ENCODE measurements around the gene NXF1. TPM values are rescaled to one million over a fixed set of nuclear protein-coding genes. Genes with fewer than 3 reads are reported as not detected.
"Not testable (repeated sequence)": the region's sequence is repeated elsewhere in the genome, so short reads cannot be mapped to it uniquely, and the experiment has no call there.

NXF1 gene
- total RNA-seq, 1 donor from 2014 or later, result 42.7 TPM

DNA sequence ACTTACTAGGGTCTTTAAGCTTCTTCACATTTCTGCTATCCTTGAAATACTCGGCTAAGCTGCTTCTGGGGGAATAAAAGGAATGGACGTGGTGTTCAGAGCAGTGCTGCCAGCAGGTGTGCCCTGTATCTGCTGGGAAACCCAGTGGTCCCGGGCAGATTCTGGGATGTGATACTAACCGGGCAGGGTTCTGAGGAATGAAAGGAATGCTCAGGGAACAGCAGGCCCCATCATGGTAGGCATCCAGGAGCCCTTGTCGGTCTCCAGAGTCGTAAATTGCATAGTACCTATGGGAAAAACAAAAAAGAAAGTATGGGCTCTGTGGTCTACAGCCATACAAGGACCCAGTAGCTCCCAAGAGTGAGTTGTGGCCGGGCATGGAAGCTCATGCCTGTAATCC, 9.0 kb downstream of the NXF1 start:
- intact Hi-C loops (cut with DNase I), result no loop called here
- no peak for ATAC-seq
- no peak for DNase-seq (ENCODE audit: missing footprints)

DNA sequence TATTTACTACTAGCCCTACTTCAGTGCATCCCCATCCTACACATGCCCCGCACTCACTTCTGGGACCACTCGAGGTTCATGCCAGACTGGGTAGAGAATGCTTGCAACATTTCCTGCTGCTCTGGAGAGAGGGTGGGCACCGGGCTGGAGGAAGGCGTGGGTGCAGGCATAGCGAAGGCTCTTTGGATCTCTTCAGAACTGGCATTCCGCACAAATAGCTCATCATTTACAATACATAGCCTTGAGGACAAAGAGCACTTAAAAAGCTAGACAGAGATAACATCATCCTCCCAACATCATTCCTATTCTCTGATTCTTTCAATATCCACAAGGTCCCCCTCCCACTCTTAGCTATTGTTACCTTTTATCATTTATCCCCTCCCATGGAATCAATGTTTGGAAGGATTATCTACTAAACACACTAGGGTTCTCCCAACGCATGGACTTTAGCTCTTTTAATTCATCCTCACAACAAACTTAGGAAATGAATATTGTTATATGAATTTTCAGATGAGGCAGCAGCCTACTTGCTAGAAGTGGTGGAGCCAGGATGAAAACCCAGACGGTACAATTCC, 11.0 kb downstream of the NXF1 start:
- no peak for DNase-seq (ENCODE audit: missing footprints)
- ATAC-seq, result no peak
- intact Hi-C loops (cut with DNase I), result no loop called here

- intact Hi-C loops (cut with DNase I), result no loop called here
- DNase-seq (ENCODE audit: missing footprints) (peak; percentile 71), ATAC-seq (peak; percentile 32)
Measured at GRCh38 chr11:62792202-62792575, 13.1 kb downstream of the NXF1 start.

GRCh38 chr11:62791501-62792201, 13.6 kb downstream of the NXF1 start, which contains the start of gene TMEM223:
Gene TMEM223, minus strand, starts transcription at chr11:62792006. Its CDS starts 12 bp downstream, at chr11:62791994.
- intact Hi-C loops (cut with DNase I), result no loop called here

DNA sequence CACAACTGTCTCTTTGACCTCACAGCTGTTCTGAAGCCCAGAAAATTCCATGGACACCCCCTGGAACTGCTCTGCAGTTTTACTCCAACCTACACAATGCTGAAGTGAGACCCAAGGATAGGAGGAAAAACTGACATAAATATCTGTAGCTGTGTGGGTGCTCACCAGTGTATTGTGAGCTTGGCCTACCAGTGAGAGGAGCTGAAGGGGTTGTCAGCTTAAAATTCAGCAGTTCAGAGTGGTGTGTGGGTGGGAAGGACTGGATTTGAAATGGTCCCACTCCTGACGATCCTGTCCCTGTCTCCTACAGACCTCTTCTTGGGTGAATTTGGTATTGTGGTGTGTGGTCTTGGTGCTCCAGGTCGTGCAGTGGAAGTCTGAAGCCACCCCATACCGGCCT, 15.7 kb downstream of the NXF1 start:
- ATAC-seq, result no peak
- intact Hi-C loops (cut with DNase I), result loop anchor here (5.0 kb wide), 1 partner anchor 43 kb away; the partner anchor contains the start of genes STX5 and TEX54
- DNase-seq (ENCODE audit: missing footprints), result no peak

More at GRCh38 chr11:62791501-62792201, 13.6 kb downstream of the NXF1 start, which contains the start of gene TMEM223:
- peak; percentile 89 for ATAC-seq
- peak; percentile 95 for DNase-seq (ENCODE audit: missing footprints)

DNA sequence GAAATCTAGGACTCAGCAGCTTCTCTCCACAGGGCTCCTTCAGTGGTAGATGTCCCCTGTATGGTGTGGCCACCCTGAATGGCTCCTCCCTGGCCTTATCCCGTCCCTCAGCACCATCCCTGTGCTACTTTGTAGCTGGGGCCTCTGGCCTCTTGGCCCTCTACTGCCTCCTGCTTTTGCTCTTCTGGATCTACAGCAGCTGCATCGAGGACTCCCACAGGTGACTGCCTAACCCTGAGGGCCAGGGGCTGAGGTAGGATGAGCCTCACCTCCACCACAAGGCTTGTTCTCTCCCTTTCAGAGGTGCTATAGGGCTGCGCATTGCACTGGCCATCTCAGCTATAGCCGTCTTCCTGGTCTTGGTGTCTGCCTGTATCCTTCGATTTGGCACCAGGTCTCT, 16.2 kb downstream of the NXF1 start:
- DNase-seq (ENCODE audit: missing footprints) (no peak), ATAC-seq (no peak)
- intact Hi-C loops (cut with DNase I), result loop anchor here (5.0 kb wide), 1 partner anchor 43 kb away; the partner anchor contains the start of genes STX5 and TEX54

GRCh38 chr11:62787005-62787759, 18.1 kb downstream of the NXF1 start, which contains the start of gene TMEM179B:
Gene TMEM179B, plus strand, starts transcription at chr11:62787402. Its CDS starts 30 bp downstream, at chr11:62787432.
- DNase-seq (ENCODE audit: missing footprints), result peak; percentile 99
- intact Hi-C loops (cut with DNase I), result loop anchor here (2.0 to 5.0 kb wide), 4 partner anchors 45 to 78 kb away; partner anchors contain the start of genes STX5, TEX54 and TTC9C
- ATAC-seq, result peak; percentile 88

GRCh38 chr11:62786318-62787004, 18.8 kb downstream of the NXF1 start:
- peak; percentile 95 for DNase-seq (ENCODE audit: missing footprints)
- ATAC-seq, result peak; percentile 87
- intact Hi-C loops (cut with DNase I), result loop anchor here (1.0 to 5.0 kb wide), 6 partner anchors 15 to 78 kb away; partner anchors contain the start of genes STX5, TAF6L, TEX54 and TTC9C

- ATAC-seq (no peak), DNase-seq (ENCODE audit: missing footprints) (no peak)
- intact Hi-C loops (cut with DNase I), result no loop called here
Measured at GRCh38 chr11:62782753-62783152, 22.5 kb downstream of the NXF1 start.

DNA sequence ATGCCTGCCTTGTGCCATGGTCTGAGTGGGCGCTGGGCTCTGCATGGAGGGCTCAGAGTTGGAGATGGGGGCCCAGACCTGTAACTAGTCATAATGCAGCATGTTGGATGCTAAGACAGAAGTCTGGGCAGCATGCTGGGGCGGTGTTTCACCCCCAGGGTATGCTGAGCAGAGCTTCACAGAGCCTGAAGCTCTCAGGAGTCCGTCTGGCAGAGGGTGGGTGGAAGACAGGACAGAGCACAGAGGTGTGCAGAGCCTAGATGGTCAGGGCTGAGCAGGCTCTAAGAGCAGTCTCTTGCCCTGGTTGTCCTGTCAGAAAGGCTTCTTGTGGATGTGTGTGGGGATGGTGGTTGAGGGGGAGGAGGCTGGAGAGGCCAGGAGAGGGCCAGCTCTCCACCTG, 26.8 kb downstream of the NXF1 start:
- ATAC-seq (no peak), DNase-seq (ENCODE audit: missing footprints) (no peak)
- intact Hi-C loops (cut with DNase I), result no loop called here

- no peak for ATAC-seq
- intact Hi-C loops (cut with DNase I), result no loop called here
- DNase-seq (ENCODE audit: missing footprints), result no peak
Measured at GRCh38 chr11:62777389-62777788, 27.9 kb downstream of the NXF1 start.

GRCh38 chr11:62775646-62776045, 29.6 kb downstream of the NXF1 start:
- DNase-seq (ENCODE audit: missing footprints) (no peak), ATAC-seq (no peak)
- intact Hi-C loops (cut with DNase I), result no loop called here

DNA sequence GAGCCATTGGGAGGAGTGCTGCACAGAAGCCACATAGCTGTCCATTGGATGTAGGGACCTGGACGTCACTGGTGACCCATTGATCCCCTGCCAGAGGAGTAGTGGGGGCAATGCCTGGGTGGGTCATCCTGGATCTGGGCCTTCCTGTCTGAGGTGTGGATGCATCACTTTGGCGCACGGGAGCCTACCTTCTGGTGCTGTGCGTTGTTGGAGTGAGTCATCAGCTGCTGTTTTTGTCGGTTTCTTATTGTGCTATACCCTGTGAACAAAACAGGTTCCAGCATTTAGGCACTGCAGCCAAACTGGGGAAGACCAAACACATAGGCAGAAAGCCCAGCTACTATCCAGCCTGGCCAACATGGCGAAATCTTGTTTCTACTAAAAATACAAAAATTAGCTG, 30.8 kb downstream of the NXF1 start:
- no peak for DNase-seq (ENCODE audit: missing footprints)
- intact Hi-C loops (cut with DNase I), result no loop called here
- no peak for ATAC-seq

- ATAC-seq (peak; percentile 98), DNase-seq (ENCODE audit: missing footprints) (peak; percentile 99)
- intact Hi-C loops (cut with DNase I), result loop anchor here (1.0 kb wide), 1 partner anchor 15 kb away; no protein-coding TSS in a partner anchor
Measured at GRCh38 chr11:62771144-62772021, 33.9 kb downstream of the NXF1 start, which contains the start of gene TAF6L. Gene TAF6L, plus strand, starts transcription at chr11:62771396. Its CDS starts 4,388 bp downstream, at chr11:62775784.

GRCh38 chr11:62770778-62771143, 34.5 kb downstream of the NXF1 start:
- ATAC-seq (peak; percentile 5), DNase-seq (ENCODE audit: missing footprints) (no peak)
- intact Hi-C loops (cut with DNase I), result loop anchor here (1.0 kb wide), 1 partner anchor 16 kb away; no protein-coding TSS in a partner anchor

GRCh38 chr11:62760867-62761227, 44.4 kb downstream of the NXF1 start:
- ATAC-seq; DNase-seq (ENCODE audit: missing footprints); intact Hi-C loops (cut with DNase I): not testable (repeated sequence)

DNA sequence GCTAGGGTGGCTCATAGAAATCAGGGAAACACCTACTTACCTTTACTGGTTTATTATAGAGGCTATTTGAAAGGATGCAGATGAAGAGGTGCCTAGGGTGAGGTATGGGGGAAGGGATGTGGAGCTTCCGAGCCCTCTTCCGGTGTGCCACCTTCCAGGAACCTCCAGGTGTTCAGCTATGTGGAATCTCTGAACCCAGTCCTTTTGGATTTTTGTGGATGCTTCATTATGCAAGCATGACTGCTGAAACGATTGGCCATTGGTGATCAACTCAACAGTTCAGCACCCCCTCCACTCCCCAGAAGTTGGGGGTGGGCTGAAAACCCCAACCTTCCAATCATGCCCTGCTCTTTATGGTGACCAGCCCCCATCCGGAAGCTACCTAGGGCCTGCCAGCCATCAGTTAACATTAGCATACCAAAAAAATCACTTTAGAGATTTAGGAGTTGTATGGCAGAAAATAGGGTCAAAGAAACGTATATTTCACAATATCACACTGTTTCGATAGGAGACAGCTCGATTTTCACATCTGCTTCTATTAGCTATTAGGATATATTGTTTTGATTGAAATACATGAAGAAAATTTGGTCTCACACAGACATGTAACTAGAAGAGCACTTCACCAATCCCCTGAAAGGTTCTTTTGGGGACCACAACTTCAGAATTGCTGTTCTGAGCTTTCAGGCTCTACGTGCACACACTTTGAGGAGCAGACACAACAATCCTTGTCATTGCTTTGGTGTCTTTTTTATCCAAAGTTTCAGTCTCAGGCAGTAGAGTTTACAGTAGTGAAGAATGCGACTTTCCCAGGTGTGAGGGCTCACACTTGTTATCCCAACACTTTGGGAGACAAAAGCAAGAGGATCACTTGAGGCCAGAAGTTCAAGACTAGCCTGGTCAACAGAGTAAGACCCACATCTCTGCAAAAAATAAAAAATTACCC, 47.1 kb downstream of the NXF1 start:
- DNase-seq (ENCODE audit: missing footprints), result no peak
- no peak for ATAC-seq
- intact Hi-C loops (cut with DNase I), result no loop called here

Measured in Right ventricle myocardium inferior (tissue), 1 donor.